Brain pericyte (primary cell): Measurements from ENCODE around the gene FGL2.
"Not testable (repeated sequence)": the region's sequence is repeated elsewhere in the genome, so short reads cannot be mapped to it uniquely, and the experiment has no call there.

ENCODE experiments used
- DNase-seq: peaks from one replicate; pipeline ENCODE4 v3.0.0-alpha.2; 2012; ENCODE audit warnings: low read depth, low spot score

FGL2 gene

GRCh38 chr7:77199013-77199966, at the start of gene FGL2:
TSS of gene FGL2 (minus strand) at chr7:77199819. CDS start at chr7:77199793, 26 bp downstream.
- DNase-seq, result peak; percentile 10

- DNase-seq, result no peak
Measured at GRCh38 chr7:77248154-77248553, 48.5 kb upstream of the FGL2 start.

- DNase-seq, result peak; percentile 44
Measured at GRCh38 chr7:77247206-77247850, 47.7 kb upstream of the FGL2 start.

- DNase-seq, result no peak
Measured at GRCh38 chr7:77246026-77246640, 46.5 kb upstream of the FGL2 start.

- no peak for DNase-seq
Measured at GRCh38 chr7:77245015-77245755, 45.6 kb upstream of the FGL2 start.

- no peak for DNase-seq
Measured at GRCh38 chr7:77244222-77244934, 44.8 kb upstream of the FGL2 start.

- no peak for DNase-seq
Measured at GRCh38 chr7:77242554-77242953, 42.9 kb upstream of the FGL2 start.

- no peak for DNase-seq
Measured at GRCh38 chr7:77242068-77242467, 42.4 kb upstream of the FGL2 start.

GRCh38 chr7:77239471-77239870, 39.9 kb upstream of the FGL2 start:
- no peak for DNase-seq

GRCh38 chr7:77238703-77239136, 39.1 kb upstream of the FGL2 start:
- no peak for DNase-seq

GRCh38 chr7:77235276-77235675, 35.7 kb upstream of the FGL2 start:
- no peak for DNase-seq

- DNase-seq, result no peak
Measured at GRCh38 chr7:77232467-77232866, 32.8 kb upstream of the FGL2 start.

- not testable (repeated sequence) for DNase-seq
Measured at GRCh38 chr7:77228795-77229194, 29.2 kb upstream of the FGL2 start.

- DNase-seq, result no peak
Measured at GRCh38 chr7:77226357-77226839, 26.8 kb upstream of the FGL2 start.

- DNase-seq, result no peak
Measured at GRCh38 chr7:77223261-77223660, 23.6 kb upstream of the FGL2 start.

- no peak for DNase-seq
Measured at GRCh38 chr7:77222819-77223218, 23.2 kb upstream of the FGL2 start.

GRCh38 chr7:77222065-77222464, 22.4 kb upstream of the FGL2 start:
- no peak for DNase-seq

GRCh38 chr7:77219701-77220331, 20.2 kb upstream of the FGL2 start:
- DNase-seq, result not testable (repeated sequence)

- no peak for DNase-seq
Measured at GRCh38 chr7:77217474-77218185, 18.0 kb upstream of the FGL2 start.
